Memory B cell (primary cell): Measurements from ENCODE around the gene RFC4.
A peak's percentile ranks its signal among the peaks of the same experiment; 100 is the strongest.
"Not testable (repeated sequence)": the region's sequence is repeated elsewhere in the genome, so short reads cannot be mapped to it uniquely, and the experiment has no call there.

ENCODE experiments used
- ATAC-seq: fragments of 150-1000 bp; cut with Tn5 transposase; 2 replicates; pipeline ENCODE4 v1.10.0; 2021; ENCODE audit warnings: low read depth, mild to moderate bottlenecking, moderate library complexity
- DNase-seq, 2 donors: peaks; one replicate each; pipeline ENCODE4 v3.0.0; 2022; ENCODE audit warnings: low spot score in 2 of 2
- H3K27ac Mint-ChIP-seq: one replicate; pipeline ENCODE4 v1.8.0; 2022; ENCODE audit warnings: mild to moderate bottlenecking, moderate library complexity, mixed read lengths
- H3K27me3 Mint-ChIP-seq: one replicate; pipeline ENCODE4 v1.8.0; 2022; ENCODE audit warnings: mixed read lengths
- H3K36me3 Mint-ChIP-seq: one replicate; pipeline ENCODE4 v1.8.0; 2022; ENCODE audit warnings: mild to moderate bottlenecking, mixed read lengths
- H3K4me1 Mint-ChIP-seq: one replicate; pipeline ENCODE4 v1.8.0; 2022; ENCODE audit warnings: mixed read lengths
- H3K4me3 Mint-ChIP-seq: one replicate; pipeline ENCODE4 v1.8.0; 2022; ENCODE audit warnings: mild to moderate bottlenecking, moderate library complexity, mixed read lengths
- H3K9me3 Mint-ChIP-seq: one replicate; pipeline ENCODE4 v1.8.0; 2022; ENCODE audit warnings: mixed read lengths

Gene RFC4

DNA sequence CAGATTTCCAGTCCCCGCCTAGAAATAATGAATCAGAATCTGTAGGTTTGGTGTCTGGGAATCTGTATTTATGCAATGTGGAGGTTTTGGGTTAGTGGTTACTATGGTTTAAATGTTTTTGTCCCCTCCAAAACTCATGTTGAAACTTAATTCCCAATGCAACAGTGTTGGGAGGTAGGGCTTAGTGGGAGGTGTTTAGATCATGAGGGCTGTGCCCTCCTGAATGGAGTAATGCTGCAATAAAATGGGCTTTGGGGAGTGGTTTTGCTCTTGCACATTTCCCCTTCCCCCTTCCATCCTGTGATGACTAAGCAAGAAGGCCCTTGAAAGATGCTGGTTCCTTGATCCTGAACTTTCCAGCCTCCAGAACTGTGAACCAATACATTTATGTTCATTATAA lies 9.2 kb upstream of the RFC4 start:
- Mint-ChIP-seq H3K9me3 (no peaks in the 10 kb centered on the region), H3K27me3 (no peaks in the 10 kb centered on the region), H3K36me3 (no peaks in the 10 kb centered on the region), H3K4me1 (no peaks in the 10 kb centered on the region), H3K4me3 (no peak overlapping the region), H3K27ac (no peak overlapping the region)
- DNase-seq (no peak), ATAC-seq (no peak)

DNA sequence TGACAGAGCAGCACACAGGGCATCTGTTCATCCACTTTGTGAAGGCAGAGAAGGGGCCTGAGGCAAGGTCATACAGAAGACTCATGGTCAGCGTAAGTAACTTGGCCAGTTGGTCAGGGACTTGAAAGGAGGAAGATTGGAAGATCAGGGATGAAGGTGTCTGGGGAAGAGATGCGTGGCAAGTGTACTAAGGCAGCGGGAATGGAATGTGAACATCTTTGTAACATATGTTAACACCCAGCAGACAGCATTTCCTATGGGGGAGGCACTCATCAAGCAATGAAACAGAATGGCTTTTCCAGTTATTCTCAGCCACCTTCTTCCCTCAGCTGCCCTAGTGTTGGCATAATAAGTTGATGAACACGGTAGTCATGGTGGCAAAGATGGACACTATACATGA lies 7.8 kb upstream of the RFC4 start:
- Mint-ChIP-seq H3K4me3 (no peak overlapping the region), H3K9me3 (no peaks in the 10 kb centered on the region), H3K27me3 (no peaks in the 10 kb centered on the region), H3K27ac (no peak overlapping the region), H3K36me3 (no peaks in the 10 kb centered on the region), H3K4me1 (no peaks in the 10 kb centered on the region)
- no peak for DNase-seq
- no peak for ATAC-seq

DNA sequence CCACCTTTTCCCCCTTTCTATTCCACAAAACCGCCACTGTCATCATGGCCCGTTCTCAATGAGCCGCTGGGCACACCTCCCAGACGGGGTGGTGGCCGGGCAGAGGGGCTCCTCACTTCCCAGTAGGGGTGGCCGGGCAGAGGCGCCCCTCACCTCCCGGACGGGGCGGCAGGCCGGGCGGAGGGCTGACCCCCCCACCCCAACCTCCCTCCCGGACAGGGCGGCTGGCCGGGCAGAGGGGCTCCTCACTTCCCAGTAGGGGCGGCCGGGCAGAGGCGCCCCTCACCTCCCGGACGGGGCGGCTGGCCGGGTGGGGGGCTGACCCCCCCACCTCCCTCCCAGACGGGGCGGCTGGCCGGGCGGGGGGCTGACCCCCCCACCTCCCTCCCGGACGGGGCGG lies 5.0 kb upstream of the RFC4 start:
- not testable (repeated sequence) for H3K4me3 Mint-ChIP-seq, H3K9me3 Mint-ChIP-seq, H3K27ac Mint-ChIP-seq, H3K4me1 Mint-ChIP-seq, ATAC-seq, H3K27me3 Mint-ChIP-seq, DNase-seq, H3K36me3 Mint-ChIP-seq

DNA sequence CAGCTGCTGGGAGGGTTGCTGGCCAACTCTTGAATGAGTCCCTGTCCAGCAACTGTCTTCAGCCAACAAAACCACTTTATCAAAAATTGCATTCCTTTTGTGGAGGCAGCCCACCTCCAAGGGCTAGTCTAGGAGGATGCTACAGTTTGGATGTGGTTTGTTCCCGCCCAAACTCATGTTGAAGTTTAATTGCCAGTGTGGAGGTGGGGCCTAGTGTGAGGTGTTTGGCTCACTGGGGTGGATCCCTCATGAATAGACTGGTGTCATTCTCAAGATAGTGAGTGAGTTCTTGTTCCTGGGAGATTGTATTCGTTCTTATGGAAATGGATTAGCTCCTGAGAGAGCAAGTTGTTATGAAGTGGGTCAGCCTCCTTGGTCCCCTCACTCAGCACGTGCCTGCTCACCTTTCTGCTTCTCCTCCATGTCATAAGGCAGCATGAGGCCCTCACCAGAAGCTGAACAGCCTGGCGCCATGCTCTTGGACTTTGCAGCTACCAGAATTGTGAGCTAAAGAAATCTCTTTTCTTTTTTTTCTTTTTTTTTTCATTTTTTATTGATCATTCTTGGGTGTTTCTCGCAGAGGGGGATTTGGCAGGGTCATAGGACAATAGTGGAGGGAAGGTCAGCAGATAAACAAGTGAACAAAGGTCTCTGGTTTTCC lies 4.2 kb upstream of the RFC4 start:
- H3K27ac Mint-ChIP-seq, result no peak overlapping the region
- DNase-seq, result no peak
- no peaks in the 10 kb centered on the region for H3K36me3 Mint-ChIP-seq
- H3K9me3 Mint-ChIP-seq, result no peaks in the 10 kb centered on the region
- ATAC-seq, result no peak
- no peak overlapping the region for H3K4me3 Mint-ChIP-seq
- H3K4me1 Mint-ChIP-seq, result peaks cover 6% of the 10 kb centered on the region
- H3K27me3 Mint-ChIP-seq, result no peaks in the 10 kb centered on the region

DNA sequence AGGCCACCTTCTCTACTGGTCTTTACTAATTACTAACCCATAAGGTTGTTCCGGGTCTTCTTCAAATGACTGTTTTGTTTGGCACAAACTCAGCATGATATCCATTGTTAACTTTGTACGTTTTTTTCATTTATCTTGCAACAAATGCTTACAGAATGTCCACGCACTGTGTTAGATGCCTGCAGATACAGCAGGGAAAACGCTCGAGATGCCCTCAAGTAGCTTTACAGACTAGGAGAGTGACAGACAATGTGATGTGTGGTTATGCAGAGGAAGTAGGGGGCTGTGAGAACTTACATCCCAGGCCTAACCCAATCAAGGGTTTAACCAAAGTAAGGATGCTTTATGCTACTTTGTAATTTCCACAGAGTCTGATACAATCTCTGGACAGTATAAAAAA lies 949 bp upstream of the RFC4 start:
- peak overlapping the region; percentile 93 for H3K4me3 Mint-ChIP-seq
- no peaks in the 10 kb centered on the region for H3K27me3 Mint-ChIP-seq
- ATAC-seq (no peak), DNase-seq (no peak)
- peaks cover 2% of the 10 kb centered on the region for H3K36me3 Mint-ChIP-seq
- no peaks in the 10 kb centered on the region for H3K9me3 Mint-ChIP-seq
- H3K27ac Mint-ChIP-seq, result peak overlapping the region; percentile 91
- H3K4me1 Mint-ChIP-seq, result peaks cover 6% of the 10 kb centered on the region

DNA sequence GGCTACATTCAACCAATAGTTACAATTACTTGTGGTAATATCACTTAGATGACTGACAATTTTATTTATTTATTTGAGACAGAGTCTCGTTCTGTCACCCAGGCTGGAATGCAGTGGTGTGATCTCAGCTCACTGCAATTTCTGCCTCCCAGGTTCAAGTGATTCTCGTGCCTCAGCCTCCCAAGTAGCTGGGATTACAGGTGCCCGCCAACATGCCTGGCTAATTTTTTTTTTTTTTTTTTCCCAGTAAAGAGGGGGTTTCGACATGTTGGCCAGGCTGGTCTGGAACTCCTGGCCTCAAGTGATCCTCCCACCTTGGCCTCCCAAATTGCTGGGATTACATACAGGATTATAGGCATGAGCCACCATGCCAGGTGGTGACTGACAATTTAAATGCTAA lies 2.8 kb downstream of the RFC4 start:
- not testable (repeated sequence) for ATAC-seq, H3K36me3 Mint-ChIP-seq, H3K27ac Mint-ChIP-seq, DNase-seq, H3K27me3 Mint-ChIP-seq, H3K4me3 Mint-ChIP-seq, H3K9me3 Mint-ChIP-seq
- peaks cover 12% of the 10 kb centered on the region for H3K4me1 Mint-ChIP-seq

DNA sequence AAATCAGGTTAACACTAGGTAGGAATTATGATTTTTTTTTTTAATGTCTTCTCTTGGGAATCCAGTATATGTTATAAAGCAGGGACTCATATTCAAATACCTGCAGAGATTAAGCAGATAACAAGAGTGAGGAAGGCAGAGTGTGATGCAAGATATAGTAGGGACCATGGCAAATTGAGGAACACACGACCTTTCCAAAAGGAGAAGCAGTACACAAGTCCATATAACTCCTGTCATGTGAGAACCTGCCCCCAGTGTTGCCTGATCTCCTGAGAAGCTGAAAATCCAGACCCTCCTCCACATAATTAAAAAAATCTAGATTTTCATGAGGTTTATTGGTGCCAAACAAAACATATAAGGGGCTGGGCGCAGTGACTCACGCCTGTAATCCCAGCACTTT lies 3.6 kb downstream of the RFC4 start:
- Mint-ChIP-seq H3K27me3 (no peaks in the 10 kb centered on the region), H3K27ac (no peak overlapping the region), H3K36me3 (peaks cover 9% of the 10 kb centered on the region), H3K4me1 (peaks cover 14% of the 10 kb centered on the region), H3K4me3 (no peak overlapping the region), H3K9me3 (no peaks in the 10 kb centered on the region)
- DNase-seq (no peak), ATAC-seq (no peak)

DNA sequence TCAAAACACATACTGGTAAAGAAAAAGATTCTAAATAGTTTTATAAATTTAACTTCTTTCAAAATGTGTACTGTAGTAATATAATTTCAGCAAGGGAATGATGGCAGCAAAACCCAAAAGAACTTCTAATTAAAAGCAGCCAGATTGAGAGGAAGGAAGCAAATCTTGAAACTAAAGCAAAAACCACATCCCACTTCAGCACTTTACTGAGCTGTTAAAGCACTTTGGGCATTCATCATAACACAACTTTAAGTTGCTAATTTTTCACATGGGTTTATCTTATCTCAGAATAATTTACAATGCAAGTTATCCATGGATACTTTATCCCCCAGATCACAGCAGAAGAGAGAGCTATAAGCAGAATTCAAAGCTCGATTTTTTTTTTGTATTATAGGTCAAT lies 6.0 kb downstream of the RFC4 start:
- H3K9me3 Mint-ChIP-seq, result no peaks in the 10 kb centered on the region
- peaks cover 8% of the 10 kb centered on the region for H3K4me1 Mint-ChIP-seq
- DNase-seq (no peak), ATAC-seq (no peak)
- no peak overlapping the region for H3K27ac Mint-ChIP-seq
- peaks cover 15% of the 10 kb centered on the region for H3K36me3 Mint-ChIP-seq
- H3K4me3 Mint-ChIP-seq, result no peak overlapping the region
- no peaks in the 10 kb centered on the region for H3K27me3 Mint-ChIP-seq

DNA sequence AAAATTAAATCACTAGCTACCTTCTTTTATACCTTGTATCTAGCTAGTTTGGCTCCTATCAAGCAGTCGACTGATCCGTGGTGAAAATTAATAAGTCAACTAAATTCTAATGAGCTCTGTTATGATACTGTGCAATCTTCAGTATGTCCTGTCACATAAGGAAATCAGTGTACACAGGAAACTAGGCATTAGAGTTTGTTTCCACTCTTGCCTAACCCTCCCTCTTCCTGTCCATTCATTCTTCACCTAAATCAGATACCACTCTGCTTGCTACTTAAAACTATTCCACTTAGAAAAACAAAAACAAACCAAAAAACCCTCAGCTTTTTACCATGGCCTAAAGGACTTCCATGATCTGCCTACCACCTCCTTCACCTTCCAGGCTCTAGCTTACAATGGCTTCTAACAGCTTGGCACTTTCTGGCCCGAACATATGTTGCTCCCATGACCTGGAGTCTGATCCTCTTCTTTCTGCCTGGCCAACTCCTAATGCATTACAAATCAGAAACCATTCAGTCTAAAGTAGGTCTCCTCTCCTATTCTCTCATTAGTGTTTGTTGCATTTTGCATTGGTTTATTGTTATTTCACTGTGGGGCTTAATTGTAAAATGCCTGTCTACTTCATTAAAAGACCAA lies 7.9 kb downstream of the RFC4 start:
- H3K27me3 Mint-ChIP-seq, result no peaks in the 10 kb centered on the region
- H3K36me3 Mint-ChIP-seq, result peaks cover 21% of the 10 kb centered on the region
- DNase-seq, result no peak
- ATAC-seq, result no peak
- no peak overlapping the region for H3K4me3 Mint-ChIP-seq
- H3K27ac Mint-ChIP-seq, result peak overlapping the region; percentile 15
- no peaks in the 10 kb centered on the region for H3K9me3 Mint-ChIP-seq
- peaks cover 8% of the 10 kb centered on the region for H3K4me1 Mint-ChIP-seq

DNA sequence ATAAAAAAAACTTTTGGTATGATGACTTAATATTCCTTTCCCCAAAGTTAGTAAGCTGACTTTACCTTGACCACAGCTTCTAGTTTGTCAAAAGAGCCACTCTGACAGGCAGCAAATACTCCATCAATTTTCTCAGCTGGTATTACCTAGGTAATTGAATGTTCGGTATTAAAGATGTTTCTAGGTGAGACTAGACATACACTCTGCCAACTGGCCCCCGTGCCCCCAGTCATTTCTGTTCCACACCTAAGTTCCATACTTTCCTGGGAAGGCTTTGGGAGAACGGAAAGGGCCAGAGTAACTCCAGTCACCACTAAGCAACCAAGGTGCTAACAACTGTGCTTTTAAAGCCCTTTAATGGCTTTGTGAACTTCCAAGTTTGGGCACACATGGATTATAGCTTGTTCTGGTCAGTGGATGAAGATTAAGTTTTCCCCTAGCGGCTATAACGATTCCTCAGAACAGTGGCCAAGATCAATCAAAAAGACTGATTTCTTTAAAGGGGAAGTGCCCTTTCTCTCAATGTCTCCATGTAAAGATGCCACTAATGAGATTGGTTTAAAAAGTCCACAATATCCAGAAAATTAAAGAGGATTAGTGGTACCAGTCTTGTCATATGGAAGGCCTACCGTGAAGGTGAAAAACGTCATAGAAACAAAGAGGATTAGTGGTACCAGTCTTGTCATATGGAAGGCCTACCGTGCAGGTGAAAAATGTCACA lies 15.9 kb downstream of the RFC4 start:
- Mint-ChIP-seq H3K27me3 (no peaks in the 10 kb centered on the region), H3K4me1 (peaks cover 30% of the 10 kb centered on the region), H3K4me3 (no peak overlapping the region), H3K27ac (peak overlapping the region; percentile 80), H3K36me3 (peaks cover 38% of the 10 kb centered on the region), H3K9me3 (no peaks in the 10 kb centered on the region)
- ATAC-seq (peak; percentile 30), DNase-seq (no peak)

DNA sequence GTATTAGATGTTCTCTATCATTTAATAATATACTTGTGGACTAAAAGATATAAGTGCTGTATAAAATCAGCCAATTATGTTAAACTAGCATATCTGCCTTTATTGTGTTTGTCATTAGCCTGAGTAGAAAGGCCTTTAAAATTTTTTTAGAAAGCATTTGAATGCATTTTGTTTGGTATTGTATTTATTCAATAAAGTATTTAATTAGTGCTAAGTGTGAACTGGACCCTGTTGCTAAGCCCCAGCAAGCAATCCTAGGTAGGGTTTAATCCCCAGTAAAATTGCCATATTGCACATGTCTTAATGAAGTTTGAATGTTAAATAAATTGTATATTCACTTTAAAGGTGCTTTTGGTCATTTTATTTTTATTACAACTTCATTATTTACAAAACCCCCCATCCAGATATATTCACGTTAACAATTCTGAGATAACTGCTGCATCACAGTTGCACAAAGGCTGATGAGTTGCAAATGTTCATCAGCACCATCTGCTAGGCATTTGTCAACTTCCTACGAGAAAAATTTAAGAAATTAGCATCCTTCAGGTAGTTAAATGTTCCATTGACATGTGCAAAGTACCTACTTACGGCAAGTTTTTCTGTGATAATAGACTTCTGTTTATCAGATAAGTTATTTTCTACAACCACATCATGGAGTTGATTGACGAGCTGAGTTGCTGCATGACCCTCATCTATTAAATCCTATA lies 16.6 kb downstream of the RFC4 start:
- Mint-ChIP-seq H3K36me3 (peaks cover 44% of the 10 kb centered on the region), H3K4me1 (peaks cover 35% of the 10 kb centered on the region), H3K27ac (peak overlapping the region; percentile 80), H3K27me3 (no peaks in the 10 kb centered on the region), H3K9me3 (no peaks in the 10 kb centered on the region), H3K4me3 (no peak overlapping the region)
- ATAC-seq (no peak), DNase-seq (no peak)

DNA sequence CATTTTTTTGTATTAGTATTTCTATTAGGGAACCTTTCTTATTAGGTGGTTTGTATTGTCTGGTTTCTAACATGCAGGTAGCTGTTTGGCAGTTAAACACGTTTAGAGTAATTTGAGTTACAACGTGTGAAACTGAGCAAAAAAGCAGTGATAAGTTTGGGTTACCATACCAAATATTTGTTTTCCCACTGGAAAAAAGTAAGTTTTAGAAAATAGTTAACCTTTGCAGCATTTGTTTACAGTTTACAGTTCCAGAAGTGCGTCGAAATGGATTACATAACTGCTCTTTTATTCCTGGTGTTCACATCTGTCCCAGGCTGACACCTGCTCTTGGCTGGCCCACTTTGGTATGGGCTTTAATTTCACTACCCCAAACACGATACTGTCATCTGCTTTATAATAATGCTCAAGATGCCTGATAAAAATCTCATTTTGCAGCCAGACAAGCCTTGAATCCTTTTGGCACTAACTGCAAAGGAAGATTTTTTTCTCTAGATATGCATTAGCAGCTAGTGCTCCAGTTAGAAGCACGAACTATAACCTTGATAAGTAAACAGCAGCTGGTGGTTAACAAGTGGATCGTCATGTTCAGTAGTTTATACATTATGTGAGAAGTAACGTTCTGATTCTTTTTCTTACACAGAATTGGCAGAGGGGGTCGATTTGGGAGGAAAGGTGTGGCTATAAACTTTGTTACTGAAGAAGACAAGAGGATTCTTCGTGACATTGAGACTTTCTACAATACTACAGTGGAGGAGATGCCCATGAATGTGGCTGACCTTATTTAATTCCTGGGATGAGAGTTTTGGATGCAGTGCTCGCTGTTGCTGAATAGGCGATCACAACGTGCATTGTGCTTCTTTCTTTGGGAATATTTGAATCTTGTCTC lies 17.6 kb downstream of the RFC4 start:
- Mint-ChIP-seq H3K27ac (peak overlapping the region; percentile 97), H3K27me3 (no peaks in the 10 kb centered on the region), H3K4me1 (peaks cover 42% of the 10 kb centered on the region), H3K36me3 (peaks cover 47% of the 10 kb centered on the region), H3K4me3 (peak overlapping the region; percentile 47), H3K9me3 (no peaks in the 10 kb centered on the region)
- DNase-seq (no peak), ATAC-seq (no peak)

DNA sequence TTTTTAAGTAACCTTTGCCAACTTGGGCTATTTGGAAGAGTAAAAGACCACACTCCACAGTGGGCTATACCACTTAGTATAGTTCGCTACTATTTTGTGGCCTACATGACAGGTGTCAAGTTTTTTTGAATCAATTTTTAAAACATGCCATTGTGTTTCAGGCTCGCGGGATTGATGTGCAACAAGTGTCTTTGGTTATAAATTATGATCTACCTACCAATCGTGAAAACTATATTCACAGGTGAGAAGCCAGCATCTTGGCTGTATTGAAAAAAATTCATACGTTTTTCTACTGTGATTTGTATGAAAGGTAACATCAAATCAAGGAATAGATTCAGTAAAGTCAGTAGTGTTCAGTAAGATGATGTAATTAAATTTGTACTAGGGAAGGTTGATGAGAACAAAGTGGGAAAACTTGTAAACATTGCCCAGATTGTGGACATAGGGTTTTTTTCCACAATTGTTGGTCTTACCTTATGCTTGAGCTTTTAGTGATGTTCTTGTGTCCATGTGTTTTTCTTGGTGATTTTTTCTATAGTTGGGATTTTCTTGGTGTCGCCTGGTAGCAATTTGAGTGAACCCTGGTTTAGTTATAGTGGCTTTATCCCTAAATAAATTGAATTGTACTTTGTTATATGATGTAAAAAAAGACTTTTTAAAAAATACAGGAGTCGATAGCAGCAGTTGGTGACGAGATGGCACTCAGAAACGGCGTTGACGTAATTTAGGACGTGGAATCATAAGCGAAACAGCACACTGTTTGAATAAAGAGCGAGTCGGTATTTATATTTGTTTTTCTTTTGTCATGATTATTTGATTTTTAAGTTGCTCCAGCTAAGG lies 18.4 kb downstream of the RFC4 start:
- peaks cover 47% of the 10 kb centered on the region for H3K36me3 Mint-ChIP-seq
- DNase-seq (no peak), ATAC-seq (no peak)
- peaks cover 42% of the 10 kb centered on the region for H3K4me1 Mint-ChIP-seq
- no peaks in the 10 kb centered on the region for H3K27me3 Mint-ChIP-seq
- H3K9me3 Mint-ChIP-seq, result no peaks in the 10 kb centered on the region
- peak overlapping the region; percentile 60 for H3K4me3 Mint-ChIP-seq
- H3K27ac Mint-ChIP-seq, result peak overlapping the region; percentile 97
